OCI-LY1 (cell line): ENCODE data around the gene SDK1.

Experiments
- EZH2 ChIP-seq: fragments of 200-600 bp; sonication (generic), shearing (Covaris generic); IDR thresholded peaks from 2 replicates; pipeline ENCODE4 v1.8.0; 2017; ENCODE audit warnings: borderline replicate concordance, mixed run types, mild to moderate bottlenecking, antibody characterized with exemption, low read length, moderate library complexity, mixed read lengths
- TF ChIP-seq, protein P1 (sequence below): fragments of 200-600 bp; sonication (generic), shearing (Covaris generic); IDR thresholded peaks from 2 replicates; pipeline ENCODE4 v1.5.1; 2017; ENCODE audit warnings: mild to moderate bottlenecking, antibody characterized with exemption, low read length, moderate library complexity, mixed read lengths

- TF ChIP-seq, protein P1, sequence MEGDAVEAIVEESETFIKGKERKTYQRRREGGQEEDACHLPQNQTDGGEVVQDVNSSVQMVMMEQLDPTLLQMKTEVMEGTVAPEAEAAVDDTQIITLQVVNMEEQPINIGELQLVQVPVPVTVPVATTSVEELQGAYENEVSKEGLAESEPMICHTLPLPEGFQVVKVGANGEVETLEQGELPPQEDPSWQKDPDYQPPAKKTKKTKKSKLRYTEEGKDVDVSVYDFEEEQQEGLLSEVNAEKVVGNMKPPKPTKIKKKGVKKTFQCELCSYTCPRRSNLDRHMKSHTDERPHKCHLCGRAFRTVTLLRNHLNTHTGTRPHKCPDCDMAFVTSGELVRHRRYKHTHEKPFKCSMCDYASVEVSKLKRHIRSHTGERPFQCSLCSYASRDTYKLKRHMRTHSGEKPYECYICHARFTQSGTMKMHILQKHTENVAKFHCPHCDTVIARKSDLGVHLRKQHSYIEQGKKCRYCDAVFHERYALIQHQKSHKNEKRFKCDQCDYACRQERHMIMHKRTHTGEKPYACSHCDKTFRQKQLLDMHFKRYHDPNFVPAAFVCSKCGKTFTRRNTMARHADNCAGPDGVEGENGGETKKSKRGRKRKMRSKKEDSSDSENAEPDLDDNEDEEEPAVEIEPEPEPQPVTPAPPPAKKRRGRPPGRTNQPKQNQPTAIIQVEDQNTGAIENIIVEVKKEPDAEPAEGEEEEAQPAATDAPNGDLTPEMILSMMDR, result no peak
- no peak for TF ChIP-seq EZH2
These were observed 335.2 kb downstream of the SDK1 start for GRCh38 chr7:3636131-3636860.
